Measurements from ENCODE around the gene SMLR1. TPM values are rescaled to one million over a fixed set of nuclear protein-coding genes. Genes with fewer than 3 reads are reported as not detected.

SMLR1 gene
- polyA plus RNA-seq, 3 donors, result 1.5 to 3.6 (median 3.3) TPM

DNA sequence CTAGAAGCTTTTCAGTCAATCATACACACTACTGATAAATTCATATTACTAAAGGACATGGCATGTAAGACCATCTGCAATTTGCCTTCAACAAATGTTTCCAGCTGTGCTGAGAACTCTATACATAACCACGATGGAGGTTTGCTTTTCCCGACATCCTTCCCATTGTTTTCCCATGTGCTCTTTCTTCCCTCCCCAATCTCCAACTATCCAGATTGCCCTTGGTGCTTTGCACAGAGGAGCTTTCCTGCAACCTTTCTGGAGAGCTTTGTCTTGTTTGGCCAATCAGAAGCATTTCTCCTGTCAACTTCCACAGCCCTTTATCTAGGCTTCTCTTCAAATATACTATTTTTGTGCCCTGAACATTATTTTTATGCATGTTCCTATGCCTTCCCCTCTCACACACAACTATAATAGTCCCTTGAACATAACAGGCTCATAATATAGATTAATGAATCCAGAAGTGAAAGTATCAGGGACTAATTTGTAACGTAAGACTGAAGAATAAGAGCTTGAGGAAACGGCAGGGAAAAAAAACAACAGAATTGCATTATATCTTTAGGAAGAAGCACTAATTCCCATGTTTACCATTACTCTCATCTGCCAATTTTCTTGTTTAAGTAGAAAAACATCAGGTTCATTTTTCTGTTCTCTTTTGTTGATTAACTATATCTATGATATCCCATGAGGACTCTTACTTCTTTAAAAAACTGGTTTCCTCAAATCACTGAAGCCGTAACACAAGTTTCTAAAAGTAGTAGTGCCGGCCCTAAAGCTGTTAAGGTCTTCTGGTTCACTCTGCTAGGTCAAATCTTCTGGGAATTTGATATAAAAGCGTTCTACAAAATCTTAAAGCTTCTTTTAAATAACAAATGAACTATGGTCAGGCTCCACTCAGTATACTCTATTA is 20.1 kb downstream of the SMLR1 start:
- DNase-seq, result no peak

DNA sequence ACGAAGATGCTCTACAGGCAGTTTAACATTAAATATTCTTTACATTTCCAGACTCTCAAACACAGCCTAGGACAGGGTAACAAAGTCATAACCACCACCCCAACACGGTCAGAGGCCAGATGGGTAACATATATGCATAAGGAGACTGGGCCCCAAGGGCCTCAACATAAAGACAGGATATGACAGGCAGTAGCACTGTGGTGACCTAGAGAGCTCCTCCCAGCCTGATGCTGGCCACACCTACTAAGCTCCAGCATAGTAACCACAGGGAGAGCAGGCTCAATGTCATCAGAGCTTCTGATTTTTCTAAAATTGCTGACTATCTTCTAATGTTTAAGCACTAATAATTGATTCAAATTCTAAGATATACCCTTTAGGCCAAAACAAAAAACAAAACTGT is 21.7 kb downstream of the SMLR1 start:
- DNase-seq, result no peak

DNA sequence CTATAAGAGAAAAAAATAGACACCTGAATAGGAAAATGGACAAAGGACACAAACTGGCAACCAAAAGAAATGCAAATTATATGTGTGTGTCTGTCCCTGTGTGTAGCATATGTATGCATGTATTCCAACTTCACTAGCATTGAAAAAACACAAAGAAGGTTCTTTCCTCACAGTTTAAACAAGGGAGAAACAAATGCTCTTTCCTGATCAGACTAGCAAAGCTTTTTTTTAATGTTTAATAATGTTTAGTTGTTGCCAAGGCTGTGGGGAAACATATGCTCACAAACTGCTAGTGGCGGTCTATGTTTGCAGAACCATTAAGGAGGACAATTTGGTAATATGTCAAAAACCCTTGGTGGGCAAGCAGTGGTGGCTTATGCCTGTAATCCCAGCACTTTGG is 22.4 kb downstream of the SMLR1 start:
- no peak for DNase-seq

DNA sequence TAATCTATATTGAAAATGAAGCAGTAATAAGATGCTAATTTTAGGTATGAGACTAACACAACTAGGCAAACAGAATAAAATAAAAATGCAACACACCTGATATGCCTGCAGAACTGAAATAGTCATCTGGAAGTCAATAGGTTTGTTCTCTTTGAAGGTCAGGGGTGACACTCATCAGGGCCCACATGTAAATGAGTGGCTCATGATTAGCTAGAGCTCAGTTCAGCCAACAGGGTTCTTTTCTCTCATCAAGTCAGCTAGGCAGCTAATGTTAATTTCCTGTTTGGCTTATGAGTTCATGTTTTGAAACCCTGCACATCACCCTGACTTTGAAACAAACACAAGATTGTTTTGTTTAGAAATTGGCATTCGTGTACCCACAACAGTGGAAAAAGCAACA is 23.8 kb downstream of the SMLR1 start:
- DNase-seq, result no peak

DNA sequence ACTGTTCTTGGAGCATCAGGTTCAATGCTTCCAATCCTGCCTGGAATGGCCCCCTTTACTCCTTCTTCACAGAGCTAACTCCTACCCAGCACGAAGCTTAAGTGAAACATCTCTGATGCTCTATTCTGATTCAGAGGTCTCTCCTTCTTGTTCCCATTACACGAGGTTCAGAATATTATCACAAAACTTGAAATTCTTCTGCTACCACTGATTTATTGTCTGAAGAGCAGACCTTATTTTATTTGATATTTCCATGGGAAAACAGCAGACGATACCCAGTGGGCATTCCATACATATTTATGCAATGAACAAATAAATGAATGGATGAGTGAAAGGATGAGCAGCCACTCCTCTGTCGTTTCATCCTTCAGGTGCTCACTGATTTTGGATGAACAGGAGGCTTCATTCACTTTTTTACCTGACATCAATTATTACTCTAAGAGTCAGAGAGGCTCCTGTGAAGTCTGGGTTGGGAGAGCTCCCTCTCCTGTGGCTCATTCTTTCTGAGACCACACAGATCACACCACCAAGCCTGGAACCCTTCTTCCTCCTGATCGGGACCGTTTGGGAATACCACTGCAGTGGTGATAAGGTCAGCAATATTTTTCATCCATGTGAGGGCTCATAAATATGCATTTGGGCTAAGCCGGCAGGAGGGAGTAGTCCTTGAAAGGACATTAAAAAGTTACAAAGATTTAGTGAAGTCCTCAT is 25.8 kb downstream of the SMLR1 start:
- DNase-seq, result no peak

DNA sequence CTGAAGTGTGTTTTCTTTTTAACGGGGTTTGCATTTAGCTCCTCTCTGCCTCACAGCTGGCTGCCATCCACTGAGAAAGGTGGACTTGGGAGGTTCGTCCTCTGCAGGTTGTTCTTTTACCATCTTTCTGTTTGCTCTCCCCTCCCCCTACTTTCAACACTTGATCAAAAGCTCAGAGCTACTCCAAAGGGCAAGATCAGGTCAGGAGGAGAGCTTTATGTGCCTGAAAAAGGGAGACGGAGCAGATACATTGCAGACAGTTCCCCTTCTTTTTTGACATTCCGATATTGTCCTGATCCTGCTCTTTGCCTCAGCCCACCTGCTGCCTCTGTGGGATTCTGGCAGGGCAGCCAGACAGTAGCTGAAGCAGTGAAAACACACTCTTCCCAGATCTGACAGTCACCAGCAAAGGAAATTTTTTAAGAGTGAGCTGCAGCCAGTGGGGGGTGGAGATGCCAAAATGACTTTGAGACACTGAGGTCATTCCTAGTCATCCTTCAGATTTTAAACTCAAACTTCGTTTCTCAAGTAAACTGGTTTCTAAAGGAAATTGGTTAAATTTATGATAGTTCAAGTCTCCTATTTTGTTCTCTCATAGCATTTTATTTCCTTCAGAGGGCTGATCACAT is 26.5 kb downstream of the SMLR1 start:
- no peak for DNase-seq

DNA sequence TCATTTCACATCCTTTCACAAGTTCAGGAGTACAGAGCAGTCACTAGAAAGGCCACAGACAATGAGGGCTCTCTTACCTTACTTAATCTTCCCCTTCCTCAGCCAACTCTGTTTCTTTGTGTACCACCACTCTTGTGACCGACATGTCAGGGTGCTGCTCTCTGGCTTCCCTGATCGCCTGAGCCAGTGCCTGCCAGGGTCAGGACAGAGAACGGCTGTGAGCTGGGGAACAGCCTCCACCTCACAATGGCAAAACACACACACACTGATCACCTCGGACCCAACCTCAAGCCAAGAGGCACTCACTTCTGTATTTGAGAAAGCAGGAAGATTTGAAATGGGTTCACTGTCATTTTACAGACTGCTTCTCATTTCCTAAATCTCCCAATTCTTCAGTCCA is 30.8 kb downstream of the SMLR1 start:
- no peak for DNase-seq

DNA sequence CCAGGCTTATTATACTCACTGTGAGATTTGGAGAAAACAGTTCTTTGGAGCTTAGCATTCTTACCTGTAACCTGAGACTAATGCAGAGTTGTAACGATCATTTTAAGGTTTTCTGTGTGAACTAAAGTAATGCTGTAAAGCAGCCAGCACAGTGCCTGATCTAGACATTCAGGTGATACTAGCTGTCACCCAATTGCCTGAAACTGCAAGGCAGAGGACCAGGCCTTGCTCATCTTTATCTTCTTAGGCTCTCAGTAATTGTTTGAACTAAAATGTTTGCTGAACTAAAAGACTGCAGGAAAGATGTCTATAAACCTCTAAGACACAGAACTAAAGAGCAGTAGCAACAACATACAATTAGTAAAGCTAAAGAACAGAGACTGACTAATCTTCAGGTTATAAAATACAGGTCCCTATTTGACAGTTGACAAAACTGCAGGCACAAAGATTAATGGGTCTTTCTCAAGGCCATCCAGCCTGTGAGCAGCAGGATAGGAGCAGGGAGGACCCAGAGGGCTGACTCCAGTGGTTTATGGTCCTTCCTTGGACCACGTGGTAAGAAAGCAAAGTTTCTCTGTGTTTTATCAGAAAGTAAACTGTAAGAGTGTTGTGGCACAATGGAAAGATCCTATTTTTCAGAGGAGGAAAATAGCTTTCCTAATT is 31.4 kb downstream of the SMLR1 start:
- no peak for DNase-seq

DNA sequence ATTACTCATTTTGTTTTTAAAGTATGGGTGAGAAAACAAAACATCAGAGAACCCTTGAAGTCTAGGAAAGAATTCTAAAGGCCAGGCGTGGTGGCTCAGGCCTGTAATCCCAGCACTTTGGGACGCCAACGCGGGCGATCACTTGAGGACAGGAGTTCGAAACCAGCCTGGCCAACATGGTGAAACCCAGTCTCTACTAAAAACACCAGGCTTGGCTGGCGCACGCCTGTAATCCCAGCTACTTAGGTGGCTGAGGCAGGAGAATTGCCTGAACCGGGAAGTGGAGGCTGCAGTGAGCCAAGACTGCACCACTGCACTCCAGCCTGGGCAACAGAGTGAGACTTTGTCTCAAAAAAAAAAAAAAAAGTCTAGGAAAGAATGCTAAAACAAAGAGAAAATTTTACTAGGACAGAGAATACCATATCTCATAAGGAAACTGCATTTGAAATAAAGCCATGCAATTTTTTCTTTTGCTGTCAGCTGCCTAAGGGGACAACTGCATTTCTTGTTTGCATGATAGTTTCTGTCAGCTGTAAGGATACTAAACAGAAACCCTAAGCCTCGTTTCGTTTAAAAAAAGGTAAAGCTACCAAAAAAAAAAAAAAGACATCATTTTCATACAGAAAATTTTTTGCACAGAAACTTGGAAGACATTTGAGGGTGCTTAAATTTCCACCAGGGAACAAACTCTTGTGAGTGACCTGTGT is 32.1 kb downstream of the SMLR1 start:
- DNase-seq, result no peak

DNA sequence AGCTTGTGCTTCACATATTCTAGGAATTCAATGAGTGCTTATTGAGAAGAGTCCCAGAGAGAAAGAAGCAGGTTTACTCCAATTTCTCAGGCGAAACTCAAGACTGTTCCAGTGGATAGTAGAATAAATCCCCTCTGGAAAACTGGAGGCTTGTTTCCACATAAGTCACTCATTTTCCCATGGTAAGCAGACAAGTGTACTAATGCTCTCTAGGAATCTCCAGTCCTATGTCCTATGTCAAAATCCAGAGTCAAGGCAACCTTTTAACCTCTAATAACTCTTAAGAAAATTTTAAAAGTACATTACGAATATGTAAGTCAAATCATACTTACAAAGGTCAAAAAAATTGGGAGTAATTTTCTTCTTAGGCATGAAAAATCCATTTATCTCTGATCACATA is 35.2 kb downstream of the SMLR1 start:
- DNase-seq, result no peak

DNA sequence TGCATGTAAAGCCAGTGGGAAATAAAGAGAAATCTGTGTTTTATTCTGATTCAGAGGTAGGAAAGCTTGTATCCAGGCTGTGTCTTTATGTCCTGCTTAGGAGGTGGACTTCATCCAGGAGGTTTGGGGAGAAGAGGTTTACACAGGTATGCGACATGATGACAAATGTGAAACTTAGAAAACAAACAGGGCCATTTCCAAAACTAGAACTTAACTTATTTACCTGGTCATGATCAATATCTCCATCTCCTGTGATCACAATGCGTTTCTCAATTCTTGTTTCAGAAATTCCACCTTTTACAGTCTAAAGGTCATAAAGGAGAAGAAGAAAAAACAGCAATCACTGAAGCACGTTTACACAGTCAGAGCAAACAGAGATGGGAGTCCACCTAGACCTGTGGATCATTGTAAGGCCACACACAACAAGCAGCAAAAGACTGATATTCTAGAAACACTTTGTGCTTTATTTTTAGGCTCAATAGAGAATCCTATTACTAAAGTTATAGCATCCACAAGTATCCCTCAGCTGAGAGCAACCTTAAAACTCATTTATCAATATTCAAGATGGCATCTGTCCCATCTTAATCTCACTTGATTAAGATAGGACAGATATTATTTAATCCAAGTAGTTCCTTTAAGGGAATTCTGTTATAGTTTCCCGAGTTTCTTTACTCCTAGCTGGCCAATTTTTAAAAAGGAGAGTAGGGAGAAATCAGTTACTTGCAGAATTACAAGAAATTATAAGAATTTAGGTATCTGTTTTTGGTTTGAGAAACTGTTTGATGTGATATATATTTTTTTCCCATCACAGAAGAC is 36.4 kb downstream of the SMLR1 start:
- DNase-seq, result no peak

DNA sequence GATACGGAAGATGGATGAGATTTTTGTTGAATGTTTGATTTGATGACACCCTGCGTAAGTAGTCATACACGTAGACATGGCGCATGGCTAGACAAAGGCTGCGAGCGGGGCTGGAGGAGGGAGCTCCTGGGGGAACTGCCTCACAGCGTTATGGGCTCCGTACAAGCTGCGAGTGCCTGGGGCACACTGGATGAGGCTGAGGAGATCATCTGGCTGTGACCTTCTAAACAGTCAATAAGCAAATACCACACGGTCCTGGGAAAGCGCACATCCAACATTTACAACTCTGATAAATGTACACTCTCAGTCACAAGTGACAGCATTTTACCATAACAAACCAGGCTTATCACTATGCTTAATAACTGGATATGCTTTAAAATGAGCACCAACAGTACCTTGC is 37.1 kb downstream of the SMLR1 start:
- DNase-seq, result no peak

DNA sequence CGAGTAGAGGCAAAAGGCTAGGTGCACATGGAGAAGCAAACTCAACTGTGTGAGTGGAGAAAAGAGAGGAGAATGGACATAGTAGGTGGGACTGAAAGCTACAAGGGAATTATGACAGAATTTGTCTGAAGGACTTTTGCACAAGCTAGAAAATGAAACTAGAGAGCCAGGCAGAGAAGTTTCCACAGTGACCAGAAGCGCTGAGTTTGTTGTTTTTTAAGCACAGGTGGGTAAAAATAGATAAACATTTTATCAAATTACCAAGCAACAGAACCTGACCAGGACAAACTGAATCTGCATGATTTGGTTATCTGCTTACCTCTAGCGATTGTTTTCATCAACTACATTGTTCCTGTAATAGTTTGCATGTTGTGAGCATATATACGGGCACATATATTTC is 38.6 kb downstream of the SMLR1 start:
- DNase-seq, result no peak

DNA sequence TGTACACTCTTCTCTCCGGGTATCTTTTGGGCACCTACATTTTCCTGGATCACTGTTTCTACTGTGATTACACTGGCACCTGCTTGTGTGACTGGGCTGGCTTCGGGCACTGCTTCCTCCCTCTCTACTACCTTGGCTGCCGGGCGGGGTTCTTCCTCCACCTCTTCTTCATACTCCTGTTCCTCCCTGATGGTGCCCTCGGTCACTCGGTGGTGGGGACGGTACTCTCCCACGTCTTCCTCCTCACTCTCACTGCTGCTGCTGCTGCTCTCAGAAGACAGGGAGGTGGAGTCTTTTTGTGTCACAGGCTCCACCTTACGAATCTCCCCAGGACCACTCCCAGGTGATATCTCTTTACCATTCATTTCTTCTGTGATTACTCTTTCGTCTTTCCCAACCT is 42.5 kb downstream of the SMLR1 start:
- DNase-seq, result no peak

DNA sequence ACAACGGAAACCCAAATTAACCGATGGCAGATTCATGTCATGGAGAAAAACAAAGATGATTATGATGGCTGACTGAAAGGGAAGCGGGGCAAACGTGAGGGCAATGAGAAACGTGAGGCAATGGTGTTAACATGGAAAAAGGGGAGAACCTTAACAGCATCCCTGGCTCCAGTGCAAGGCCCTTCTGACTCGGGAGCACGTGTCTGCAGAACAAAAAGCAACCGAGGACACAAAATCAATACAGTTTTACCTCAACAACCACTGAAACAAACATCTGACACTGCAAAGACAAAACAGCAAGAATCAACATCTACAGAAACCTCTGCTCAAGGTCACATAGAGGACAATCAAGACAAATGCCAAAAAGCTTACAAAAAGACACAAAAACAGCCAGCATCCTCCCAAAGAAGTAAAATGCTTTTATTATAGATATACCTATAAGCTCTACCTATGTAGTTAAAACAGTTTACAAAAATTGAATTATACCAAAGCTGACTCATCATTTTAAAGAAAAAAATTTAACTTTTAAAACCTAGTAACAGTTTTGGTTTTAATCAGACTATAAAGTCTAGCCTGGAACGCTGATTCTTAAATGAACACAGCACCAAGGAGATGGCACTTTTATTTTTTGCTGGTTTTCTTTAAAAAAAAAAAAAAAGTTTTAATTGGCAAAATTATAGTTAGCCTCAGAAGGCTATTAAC is 43.1 kb downstream of the SMLR1 start:
- DNase-seq, result no peak

DNA sequence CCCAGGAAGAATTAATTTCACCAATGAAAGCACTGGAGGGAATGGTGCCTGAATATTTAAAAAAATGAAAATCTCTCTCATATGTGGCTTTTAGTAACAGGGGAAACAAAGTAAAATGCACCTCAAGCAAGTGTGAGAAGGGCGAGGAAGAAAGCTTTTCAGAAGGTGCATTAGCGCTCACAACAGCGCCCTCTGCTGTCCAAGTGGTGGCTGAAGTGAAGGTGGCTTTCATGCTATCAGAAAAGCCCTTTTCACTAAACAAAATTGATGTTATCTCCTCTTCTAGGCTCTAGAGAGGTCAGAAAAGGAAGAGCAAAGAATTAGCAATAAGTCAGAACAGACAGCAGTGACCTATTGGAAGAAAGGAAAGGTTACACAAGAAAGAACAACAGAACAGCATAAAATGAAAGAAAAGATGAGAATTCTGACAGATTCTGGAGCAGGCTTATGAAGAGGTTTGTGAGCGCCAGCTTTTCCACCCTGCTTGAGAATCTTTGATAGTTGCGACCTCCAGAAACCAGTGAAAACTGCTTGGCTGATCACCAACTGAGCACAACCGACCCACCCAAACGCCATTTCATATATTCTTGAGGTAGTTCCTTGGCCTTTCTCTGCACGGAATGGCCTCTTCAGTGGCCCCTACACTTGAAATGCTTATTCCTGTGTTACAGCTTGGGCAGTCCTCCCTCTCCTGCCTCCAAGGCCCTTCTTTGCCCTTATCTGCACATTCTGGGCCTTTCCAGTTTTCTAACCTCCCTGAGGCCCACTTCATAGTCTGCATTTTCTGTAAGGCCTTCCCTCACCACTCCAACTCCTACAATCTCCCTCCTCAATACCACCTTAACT is 45.3 kb downstream of the SMLR1 start:
- DNase-seq, result peak; percentile 42

DNA sequence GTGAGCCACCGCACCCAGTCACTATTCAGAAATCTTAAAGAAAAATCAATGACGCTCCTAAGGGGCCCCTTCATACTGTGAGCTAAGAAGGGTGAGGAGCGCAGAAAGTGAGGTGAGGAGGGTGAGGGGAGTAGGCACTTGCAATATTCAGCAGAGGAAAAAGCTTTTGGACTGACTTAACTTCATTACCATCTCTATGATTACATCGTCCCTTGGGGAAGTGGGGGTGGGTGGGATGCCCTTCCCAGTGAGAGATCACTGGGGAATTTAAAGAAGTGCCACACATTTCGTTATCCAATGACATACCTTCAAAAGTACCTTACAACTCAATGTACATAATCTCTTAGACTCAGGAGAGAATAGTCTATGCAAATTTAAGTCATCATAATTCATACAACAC is 46.5 kb downstream of the SMLR1 start:
- no peak for DNase-seq

DNA sequence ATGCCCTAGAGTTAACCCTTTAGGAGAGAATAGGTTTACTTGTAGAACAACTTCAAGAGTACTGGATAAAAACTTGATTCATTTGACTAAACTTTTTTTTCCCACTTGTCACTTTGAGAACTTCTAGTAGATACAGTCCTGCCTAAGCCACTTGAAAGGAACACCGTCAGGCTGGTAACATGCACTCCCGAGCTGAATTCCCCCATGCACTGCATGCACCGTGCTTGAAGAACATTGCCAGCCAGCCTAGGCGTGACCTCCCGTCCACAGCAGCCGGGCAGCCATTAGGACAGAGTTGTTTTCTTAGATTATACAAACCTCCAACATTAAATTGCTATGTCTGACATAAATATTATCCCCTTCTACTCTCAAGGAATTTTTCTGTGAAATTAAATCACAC is 52.6 kb downstream of the SMLR1 start:
- DNase-seq, result no peak

DNA sequence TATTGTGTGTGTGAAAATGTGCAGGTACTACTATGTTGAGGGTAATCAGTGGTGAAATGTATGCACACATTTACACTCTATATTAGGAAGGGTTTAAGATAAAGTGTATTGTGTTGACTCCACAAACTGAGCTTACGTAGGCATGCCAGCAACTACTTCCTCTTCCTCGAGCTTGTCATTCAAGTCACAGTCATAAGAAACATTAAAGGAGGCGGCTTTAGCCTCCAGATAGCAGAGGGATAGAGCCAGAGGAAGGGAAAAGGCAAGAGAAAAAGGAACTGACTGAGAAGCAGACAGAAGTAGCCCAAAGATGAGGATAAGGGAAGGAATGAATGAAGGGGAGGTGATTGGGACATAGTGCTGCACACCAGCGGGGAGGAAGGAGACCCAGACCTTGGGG is 55.2 kb downstream of the SMLR1 start:
- DNase-seq, result no peak
